DND-41 (cell line): ENCODE data around the gene AJM1.

Experiments used
- EZH2 ChIP-seq: IDR thresholded peaks from 3 replicates; pipeline ENCODE4 v1.6.1; 2012; ENCODE audit warnings: borderline replicate concordance, low read depth, mild to moderate bottlenecking, moderate library complexity, low read length, inconsistent platforms; ENCODE audit not compliant: severe bottlenecking
- TF ChIP-seq, protein P1 (sequence below): IDR thresholded peaks from 2 replicates; pipeline ENCODE4 v1.5.1; 2012; ENCODE audit warnings: borderline replicate concordance, low read length, moderate library complexity, mild to moderate bottlenecking; ENCODE audit not compliant: poor library complexity, severe bottlenecking; ENCODE audit errors: extremely low read depth

DNA sequence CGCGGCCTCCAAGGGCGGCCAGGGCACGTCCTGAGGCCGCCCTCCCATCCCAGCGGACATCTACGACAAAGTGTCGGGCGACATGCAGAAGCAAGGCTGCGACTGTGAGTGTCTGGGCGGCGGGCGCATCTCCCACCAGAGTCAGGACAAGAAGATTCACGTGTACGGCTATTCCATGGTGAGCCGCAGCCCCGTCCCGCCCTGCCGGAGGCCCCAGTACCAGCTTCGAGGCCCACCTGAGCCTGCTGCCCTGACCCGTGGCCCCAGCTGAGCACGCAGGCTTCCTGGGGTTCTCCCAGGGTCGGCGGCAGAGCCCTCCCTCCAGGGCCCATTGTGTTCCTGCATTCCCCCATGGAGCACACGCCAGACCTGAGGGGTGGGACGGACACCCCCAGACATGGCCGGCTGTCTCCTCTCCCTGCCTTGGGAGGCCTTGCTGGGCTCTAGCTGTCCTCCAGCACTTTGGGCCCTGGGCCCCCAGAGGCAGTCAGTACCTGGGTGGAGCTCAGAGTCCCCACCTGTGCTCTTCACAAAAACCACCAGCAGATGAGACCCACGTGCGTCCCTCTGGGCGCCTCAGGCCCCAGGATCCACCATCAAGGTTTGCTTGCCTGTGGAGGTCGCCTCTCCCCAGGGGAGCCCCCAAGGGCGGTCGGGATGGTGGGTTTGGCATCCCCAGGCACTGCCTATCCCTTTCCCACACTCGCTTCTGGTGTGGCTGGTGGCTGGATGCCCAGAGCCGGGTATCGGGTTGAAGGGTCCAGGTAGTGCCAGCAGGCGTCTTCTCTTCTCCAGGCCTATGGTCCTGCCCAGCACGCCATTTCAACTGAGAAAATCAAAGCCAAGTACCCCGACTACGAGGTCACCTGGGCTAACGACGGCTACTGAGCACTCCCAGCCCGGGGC lies 7.9 kb downstream of the AJM1 start:
- no peak for TF ChIP-seq EZH2
- TF ChIP-seq, protein P1, sequence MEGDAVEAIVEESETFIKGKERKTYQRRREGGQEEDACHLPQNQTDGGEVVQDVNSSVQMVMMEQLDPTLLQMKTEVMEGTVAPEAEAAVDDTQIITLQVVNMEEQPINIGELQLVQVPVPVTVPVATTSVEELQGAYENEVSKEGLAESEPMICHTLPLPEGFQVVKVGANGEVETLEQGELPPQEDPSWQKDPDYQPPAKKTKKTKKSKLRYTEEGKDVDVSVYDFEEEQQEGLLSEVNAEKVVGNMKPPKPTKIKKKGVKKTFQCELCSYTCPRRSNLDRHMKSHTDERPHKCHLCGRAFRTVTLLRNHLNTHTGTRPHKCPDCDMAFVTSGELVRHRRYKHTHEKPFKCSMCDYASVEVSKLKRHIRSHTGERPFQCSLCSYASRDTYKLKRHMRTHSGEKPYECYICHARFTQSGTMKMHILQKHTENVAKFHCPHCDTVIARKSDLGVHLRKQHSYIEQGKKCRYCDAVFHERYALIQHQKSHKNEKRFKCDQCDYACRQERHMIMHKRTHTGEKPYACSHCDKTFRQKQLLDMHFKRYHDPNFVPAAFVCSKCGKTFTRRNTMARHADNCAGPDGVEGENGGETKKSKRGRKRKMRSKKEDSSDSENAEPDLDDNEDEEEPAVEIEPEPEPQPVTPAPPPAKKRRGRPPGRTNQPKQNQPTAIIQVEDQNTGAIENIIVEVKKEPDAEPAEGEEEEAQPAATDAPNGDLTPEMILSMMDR = no peak
